ENCODE results near the gene APC. TPM values are rescaled to one million over a fixed set of nuclear protein-coding genes. Genes with fewer than 3 reads are reported as not detected.

Gene APC
- total RNA-seq, 1 experiment from 2014 or later: 26.0 TPM

Small RNA genes lying within 50 kb of the gene (small RNA-seq; reads per million reads assigned to genes)
- gene RNU6-482P: not detected

Other genes with a start within 250 kb of the APC start
- gene SRP19, start 123.4 kb downstream of the APC start, total RNA-seq (2014; rRNA removed; shearing (Covaris generic)): 16.7 and 17.1 TPM in 2 replicates
- gene REEP5, start 184.3 kb downstream of the APC start, total RNA-seq (2014; rRNA removed; shearing (Covaris generic)): 22.4 and 35.4 TPM in 2 replicates
- 49.9 and 80.0 TPM in 2 replicates for gene DCP2, start 238.9 kb downstream of the APC start, total RNA-seq (2014; rRNA removed; shearing (Covaris generic))